BLaER1 (cell line): ENCODE measurements around the gene TMEM59L.
A peak's percentile ranks its signal among the peaks of the same experiment; 100 is the strongest.

Experiments used
- H3K27ac ChIP-seq: shearing (Covaris generic); formaldehyde crosslinking; 2 replicates; pipeline ENCODE4 v1.8.1; 2022
- H3K27me3 ChIP-seq: shearing (Covaris generic); formaldehyde crosslinking; 2 replicates; pipeline ENCODE4 v1.8.1; 2022
- H3K36me3 ChIP-seq: shearing (Covaris generic); formaldehyde crosslinking; 2 replicates; pipeline ENCODE4 v1.8.1; 2022
- H3K4me1 ChIP-seq: shearing (Covaris generic); formaldehyde crosslinking; 2 replicates; pipeline ENCODE4 v1.8.1; 2022
- H3K4me2 ChIP-seq: shearing (Covaris generic); formaldehyde crosslinking; 2 replicates; pipeline ENCODE4 v1.8.1; 2022
- H3K4me3 ChIP-seq: shearing (Covaris generic); formaldehyde crosslinking; 2 replicates; pipeline ENCODE4 v1.8.1; 2022
- H3K9ac ChIP-seq: shearing (Covaris generic); formaldehyde crosslinking; 2 replicates; pipeline ENCODE4 v1.8.1; 2022
- H3K9me3 ChIP-seq: shearing (Covaris generic); formaldehyde crosslinking; 2 replicates; pipeline ENCODE4 v1.8.1; 2022
- H4K20me1 ChIP-seq: shearing (Covaris generic); formaldehyde crosslinking; 2 replicates; pipeline ENCODE4 v1.8.1; 2022
- Cebpa-rat ChIP-seq: shearing (Covaris generic); IDR thresholded peaks from 2 replicates; pipeline ENCODE4 v1.8.1; 2022

TMEM59L gene

GRCh38 chr19:18603958-18604819 lies 8.5 kb upstream of the TMEM59L start:
- H4K20me1 ChIP-seq, result peaks cover 66% of the 10 kb centered on the region
- no peak overlapping the region for H3K4me2 ChIP-seq
- H3K9me3 ChIP-seq, result no peaks in the 10 kb centered on the region
- TF ChIP-seq Cebpa-rat, result no peak
- peaks cover 12% of the 10 kb centered on the region for H3K4me1 ChIP-seq
- H3K4me3 ChIP-seq, result no peak overlapping the region
- H3K9ac ChIP-seq, result no peak overlapping the region
- no peaks in the 10 kb centered on the region for H3K36me3 ChIP-seq
- H3K27me3 ChIP-seq, result peaks cover 91% of the 10 kb centered on the region
- H3K27ac ChIP-seq, result no peak overlapping the region

DNA sequence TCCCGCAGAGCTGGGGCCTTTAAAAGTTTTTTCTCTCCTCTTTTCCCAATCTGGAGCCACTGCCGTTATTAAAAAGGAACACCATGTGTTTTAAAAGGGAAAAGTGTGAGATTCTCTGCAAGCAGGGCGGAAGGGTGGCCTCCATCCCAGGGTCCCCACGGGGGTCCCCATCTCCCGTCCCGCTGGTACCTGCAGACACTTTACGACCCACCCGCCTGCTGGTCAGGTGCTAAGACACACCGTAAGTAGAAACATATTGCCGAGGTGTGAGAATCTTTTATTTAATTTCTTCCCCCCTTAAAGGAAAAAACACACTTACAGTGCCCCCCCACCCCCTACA lies 7.9 kb upstream of the TMEM59L start:
- Histone ChIP-seq H3K4me1 (peaks cover 15% of the 10 kb centered on the region), H3K36me3 (no peaks in the 10 kb centered on the region), H3K9ac (no peak overlapping the region), H3K27ac (no peak overlapping the region), H3K9me3 (no peaks in the 10 kb centered on the region), H3K27me3 (peaks cover 93% of the 10 kb centered on the region), H3K4me3 (no peak overlapping the region), H4K20me1 (peaks cover 72% of the 10 kb centered on the region), H3K4me2 (no peak overlapping the region)
- no peak for TF ChIP-seq Cebpa-rat

DNA sequence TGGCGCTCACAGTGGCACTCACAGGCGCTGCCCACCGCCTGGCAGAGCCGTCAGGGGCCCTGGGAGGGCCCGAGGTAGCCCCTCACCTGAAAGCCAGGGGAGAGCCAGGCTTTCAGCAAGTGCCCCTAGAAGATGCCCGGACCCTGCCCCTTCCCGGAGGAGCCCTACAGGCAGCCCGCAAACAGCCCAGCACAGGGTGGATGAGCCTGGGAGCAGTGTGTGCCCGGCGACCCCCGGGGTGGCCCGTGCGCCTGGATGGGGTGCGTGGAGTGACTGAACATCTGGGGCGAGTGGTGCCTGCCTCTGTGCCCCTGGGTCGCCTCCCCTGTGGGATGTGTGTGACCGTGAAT lies 7.5 kb upstream of the TMEM59L start:
- Histone ChIP-seq H3K27me3 (peaks cover 97% of the 10 kb centered on the region), H3K27ac (no peak overlapping the region), H3K9ac (no peak overlapping the region), H3K4me2 (no peak overlapping the region; the same call in 1 of the 2 replicates), H3K9me3 (no peaks in the 10 kb centered on the region), H3K4me1 (peaks cover 19% of the 10 kb centered on the region), H3K36me3 (no peaks in the 10 kb centered on the region), H4K20me1 (peaks cover 76% of the 10 kb centered on the region), H3K4me3 (no peak overlapping the region)
- TF ChIP-seq Cebpa-rat, result no peak

- no peak overlapping the region for H3K27ac ChIP-seq
- no peak for TF ChIP-seq Cebpa-rat
- H3K4me3 ChIP-seq, result peak overlapping the region; percentile 59
- H3K27me3 ChIP-seq, result peaks cover 100% of the 10 kb centered on the region
- H3K9me3 ChIP-seq, result no peaks in the 10 kb centered on the region
- no peak overlapping the region for H3K9ac ChIP-seq
- H3K4me2 ChIP-seq, result peak overlapping the region; percentile 85
- peaks cover 81% of the 10 kb centered on the region for H4K20me1 ChIP-seq
- peaks cover 24% of the 10 kb centered on the region for H3K4me1 ChIP-seq
- no peaks in the 10 kb centered on the region for H3K36me3 ChIP-seq
Observed at GRCh38 chr19:18605546-18606280, 7.0 kb upstream of the TMEM59L start.

DNA sequence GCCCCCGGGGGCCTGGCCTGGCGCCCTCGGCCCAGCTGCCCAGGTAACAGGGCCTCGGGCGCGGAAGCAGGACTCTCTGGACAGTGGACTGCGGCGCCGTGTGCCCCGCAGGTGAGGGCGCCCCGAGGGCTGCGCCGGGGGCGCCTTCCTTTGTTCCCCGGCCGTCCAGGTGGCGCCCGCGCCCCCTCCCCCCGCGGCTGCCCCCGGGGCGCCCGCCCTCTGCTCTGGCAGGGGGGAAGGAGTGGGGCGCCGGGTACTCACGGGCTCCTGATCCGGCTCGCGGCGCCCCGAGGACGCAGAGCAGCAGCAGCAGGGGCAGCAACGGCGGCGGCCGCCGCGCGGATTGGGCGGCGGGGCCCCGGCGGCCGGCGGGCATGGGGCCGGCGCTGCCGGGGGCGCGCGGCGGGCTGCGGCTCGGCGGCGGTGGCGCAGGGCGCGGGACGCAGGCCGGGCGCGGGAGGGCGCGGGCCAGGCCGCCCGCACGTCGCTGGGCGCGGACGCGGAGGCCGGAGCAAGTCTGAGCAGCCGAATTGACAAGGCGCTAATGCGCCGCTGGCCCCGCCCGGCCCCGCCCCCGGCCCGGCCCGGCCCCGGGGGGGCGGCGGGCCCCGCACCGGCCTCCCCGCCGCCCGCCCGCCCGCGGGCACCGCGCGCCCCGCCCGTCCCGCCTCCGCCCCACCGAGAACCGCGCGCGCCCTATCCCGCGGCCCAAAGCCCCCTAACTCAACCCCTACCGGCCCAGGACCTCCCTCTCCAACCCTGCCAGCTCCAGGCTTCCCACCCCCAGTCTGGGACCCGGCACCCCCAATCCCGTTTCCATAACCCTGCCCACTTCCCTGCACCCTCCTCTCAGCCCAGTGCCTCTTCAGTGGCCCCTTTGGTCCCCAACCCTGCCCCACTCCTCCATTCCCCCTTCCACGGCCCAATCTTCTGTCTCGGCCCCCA lies 6.1 kb upstream of the TMEM59L start, which contains the start of gene CRLF1:
CRLF1 (minus strand) TSS at position 519 of the 945 bp plus-strand sequence; CDS start at position 376, 143 bp downstream.
- peaks cover 89% of the 10 kb centered on the region for H4K20me1 ChIP-seq
- no peaks in the 10 kb centered on the region for H3K36me3 ChIP-seq
- H3K27me3 ChIP-seq, result peaks cover 100% of the 10 kb centered on the region
- H3K4me3 ChIP-seq, result peak within 1 kb of the TSS; percentile 59
- H3K9me3 ChIP-seq, result no peaks in the 10 kb centered on the region
- peak within 1 kb of the TSS; percentile 85 for H3K4me2 ChIP-seq
- H3K4me1 ChIP-seq, result peaks cover 33% of the 10 kb centered on the region
- H3K27ac ChIP-seq, result no peak within 1 kb of the TSS
- no peak for TF ChIP-seq Cebpa-rat
- H3K9ac ChIP-seq, result no peak within 1 kb of the TSS

DNA sequence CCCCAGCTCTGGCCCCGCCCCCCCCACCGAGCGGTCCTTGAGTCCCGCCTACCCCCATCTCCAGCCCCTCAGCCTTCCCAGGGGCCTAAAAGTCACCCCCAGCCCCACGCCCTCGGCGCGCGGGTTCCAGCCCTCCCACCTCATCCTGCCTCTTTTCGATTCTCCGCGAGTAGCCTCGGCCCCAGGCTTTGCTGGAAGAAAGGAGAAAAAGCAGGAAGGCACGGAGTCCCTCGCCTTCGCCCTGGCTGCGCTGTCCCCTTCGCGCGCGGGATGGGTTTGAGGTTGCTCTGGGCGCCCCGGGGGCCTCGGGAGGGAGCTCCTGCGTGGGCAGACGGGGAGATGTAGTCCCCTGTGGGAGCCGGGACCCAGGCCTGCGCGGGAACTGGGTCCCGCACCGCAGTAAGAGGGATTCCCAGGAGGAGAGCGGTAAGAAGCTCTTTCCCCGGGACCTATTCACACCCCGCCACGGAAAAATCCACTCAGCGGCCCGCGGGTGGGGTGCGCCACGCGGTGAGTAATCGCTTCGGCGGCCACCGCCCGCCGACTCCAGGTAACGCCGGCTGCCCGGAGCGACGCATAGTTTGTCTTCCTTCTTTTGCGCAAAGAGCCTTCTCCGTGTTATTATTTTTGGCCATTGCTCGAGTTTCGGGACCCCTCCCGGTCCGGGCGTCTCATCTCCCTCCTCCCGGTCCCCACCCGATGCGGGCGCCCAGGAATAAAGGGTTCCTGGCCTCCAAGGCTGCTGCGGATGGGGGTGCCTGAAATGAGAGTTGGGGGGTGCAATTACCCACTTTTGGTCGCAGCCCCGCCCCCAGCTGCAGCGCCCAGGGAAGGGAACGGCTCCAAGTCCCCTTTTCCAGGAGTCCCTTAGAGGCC lies 5.2 kb upstream of the TMEM59L start:
- Histone ChIP-seq H3K27me3 (peaks cover 100% of the 10 kb centered on the region), H3K27ac (no peak overlapping the region), H3K9ac (no peak overlapping the region), H3K4me3 (no peak overlapping the region), H3K9me3 (no peaks in the 10 kb centered on the region), H3K4me1 (peaks cover 42% of the 10 kb centered on the region), H3K4me2 (peak overlapping the region; percentile 24; the same call in 1 of the 2 replicates), H4K20me1 (peaks cover 91% of the 10 kb centered on the region), H3K36me3 (no peaks in the 10 kb centered on the region)
- no peak for TF ChIP-seq Cebpa-rat

DNA sequence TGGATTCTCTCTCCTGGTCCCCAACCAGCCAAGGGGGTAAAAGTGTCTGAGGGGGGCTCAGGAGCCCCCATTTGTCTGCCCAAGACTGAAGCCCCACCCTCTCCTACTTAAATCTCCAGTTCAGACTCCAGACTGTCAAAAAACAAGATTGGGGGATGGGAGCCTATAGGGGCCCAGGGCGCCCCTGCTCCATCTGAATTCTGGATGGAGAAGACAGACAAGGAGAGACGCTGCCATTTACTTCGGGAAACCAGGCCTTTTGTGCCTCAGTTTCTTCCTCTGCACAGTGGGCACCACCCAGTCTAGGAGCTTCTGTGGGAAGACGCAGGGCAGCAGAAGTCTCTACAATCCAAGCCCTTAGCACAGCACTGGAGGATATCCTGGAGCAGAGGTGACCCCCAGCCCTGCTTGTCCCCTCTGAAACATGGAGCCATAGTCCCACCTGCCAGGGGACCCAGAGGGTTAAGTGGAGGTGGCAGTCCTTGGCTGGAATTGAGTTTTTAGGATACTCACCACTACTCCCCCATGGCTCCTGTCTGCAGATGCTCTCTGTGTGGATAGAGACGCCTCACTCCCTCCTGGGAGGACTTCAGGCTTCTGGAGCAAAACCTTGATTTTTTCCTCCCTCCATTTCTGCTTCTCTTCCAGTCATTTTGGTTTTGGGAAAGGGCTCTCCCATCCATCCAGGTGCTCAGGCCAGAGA lies 4.4 kb upstream of the TMEM59L start:
- Histone ChIP-seq H3K27me3 (peaks cover 100% of the 10 kb centered on the region), H3K4me3 (no peak overlapping the region), H3K36me3 (no peaks in the 10 kb centered on the region), H3K27ac (no peak overlapping the region), H3K4me2 (no peak overlapping the region), H3K9me3 (no peaks in the 10 kb centered on the region), H3K4me1 (peaks cover 48% of the 10 kb centered on the region), H4K20me1 (peaks cover 91% of the 10 kb centered on the region), H3K9ac (no peak overlapping the region)
- TF ChIP-seq Cebpa-rat, result no peak
